B cell (primary cell): Measurements from ENCODE around the gene TBRG4.

ENCODE experiments used
- CTCF ChIP-seq: fragments of 200-600 bp; IDR thresholded peaks from one replicate; pipeline ENCODE4 v1.8.0; 2022; ENCODE audit warnings: antibody characterized with exemption, mild to moderate bottlenecking
- EZH2 ChIP-seq: IDR thresholded peaks from 2 replicates; pipeline ENCODE4 v1.6.1; 2012; ENCODE audit warnings: borderline replicate concordance, low read depth, mild to moderate bottlenecking, moderate library complexity, low read length; ENCODE audit not compliant: insufficient read depth, poor library complexity, severe bottlenecking

- TF ChIP-seq CTCF: no peak
- TF ChIP-seq EZH2: no peak
Observed at GRCh38 chr7:45122975-45123860, 11.7 kb upstream of the TBRG4 start.
